ENCODE measurements around the gene LRRC75A. TPM values are rescaled to one million over a fixed set of nuclear protein-coding genes. Genes with fewer than 3 reads are reported as not detected.

Gene LRRC75A
- polyA plus RNA-seq, 1 donor from 2014 or later, result 0.53 TPM

DNA sequence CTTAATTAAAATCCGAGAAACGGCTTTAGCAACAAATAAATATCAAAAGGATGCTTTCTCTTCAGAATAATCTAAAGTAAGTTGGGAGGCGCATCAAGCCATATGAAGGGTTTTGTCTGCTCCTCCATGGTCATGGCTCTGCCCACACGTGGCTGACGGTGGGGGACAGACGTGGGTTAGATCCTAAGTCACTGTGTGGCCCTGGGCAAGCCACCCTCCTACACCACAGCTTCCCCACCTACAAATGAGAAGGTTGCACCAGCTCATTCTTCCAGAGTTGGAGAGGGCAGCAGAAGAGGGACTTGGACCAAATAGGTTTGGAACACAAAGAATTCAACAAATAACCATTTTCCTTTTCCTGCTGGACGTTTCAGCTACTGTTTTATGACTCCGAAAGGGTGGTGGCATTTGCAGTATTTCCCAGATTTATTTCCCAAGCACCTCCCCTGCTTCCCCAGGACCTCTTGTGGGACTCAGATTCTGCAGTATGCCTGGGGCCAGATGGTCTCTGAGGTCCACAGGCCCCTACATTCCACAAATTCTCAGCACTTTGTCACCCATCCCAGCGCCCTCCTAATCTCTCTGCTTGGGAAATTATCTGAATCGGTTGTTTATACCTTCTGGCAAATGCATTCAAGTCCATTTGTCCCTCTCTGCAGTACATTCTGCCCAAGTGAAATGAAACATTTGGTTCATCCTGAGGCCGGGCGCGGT, 17.8 kb downstream of the LRRC75A start:
- Histone ChIP-seq H3K4me2 (ENCODE audit: low read length) (no peak overlapping the region), H3K9me3 (ENCODE audit: low read length) (no peaks in the 10 kb centered on the region), H3K36me3 (ENCODE audit: insufficient read depth, low read length) (no peaks in the 10 kb centered on the region), H3K27me3 (ENCODE audit: insufficient read depth, low read depth, low read length) (no peaks in the 10 kb centered on the region), H2AFZ (ENCODE audit: low read depth, low read length) (no peak overlapping the region), H3K4me3 (ENCODE audit: low read length) (no peak overlapping the region), H3K79me2 (replicated peaks; ENCODE audit: insufficient read depth, low read length) (no peaks in the 10 kb centered on the region), H4K20me1 (ENCODE audit: insufficient read depth) (no peaks in the 10 kb centered on the region), H3K27ac (ENCODE audit: low read length) (no peak overlapping the region), H3K9ac (ENCODE audit: low read length) (no peak overlapping the region), H3K9me2 (ENCODE audit: insufficient read depth, low read length) (no peaks in the 10 kb centered on the region), H3F3A (ENCODE audit: insufficient read depth, low read length, poor library complexity, severe bottlenecking) (no peaks in the 10 kb centered on the region)
- TF ChIP-seq RAD21 (conservative IDR thresholded peaks at IDR 0.05), result no peak
- no peak for TF ChIP-seq EZH2 (IDR thresholded peaks at IDR 0.05; ENCODE audit: borderline replicate concordance, insufficient read depth, low read length, poor library complexity, severe bottlenecking)
- no peak for TF ChIP-seq POLR2AphosphoS5 (IDR thresholded peaks at IDR 0.05)
- TF ChIP-seq EP300 (conservative IDR thresholded peaks at IDR 0.05; ENCODE audit: poor library complexity, severe bottlenecking), result no peak
- TF ChIP-seq, protein P1, sequence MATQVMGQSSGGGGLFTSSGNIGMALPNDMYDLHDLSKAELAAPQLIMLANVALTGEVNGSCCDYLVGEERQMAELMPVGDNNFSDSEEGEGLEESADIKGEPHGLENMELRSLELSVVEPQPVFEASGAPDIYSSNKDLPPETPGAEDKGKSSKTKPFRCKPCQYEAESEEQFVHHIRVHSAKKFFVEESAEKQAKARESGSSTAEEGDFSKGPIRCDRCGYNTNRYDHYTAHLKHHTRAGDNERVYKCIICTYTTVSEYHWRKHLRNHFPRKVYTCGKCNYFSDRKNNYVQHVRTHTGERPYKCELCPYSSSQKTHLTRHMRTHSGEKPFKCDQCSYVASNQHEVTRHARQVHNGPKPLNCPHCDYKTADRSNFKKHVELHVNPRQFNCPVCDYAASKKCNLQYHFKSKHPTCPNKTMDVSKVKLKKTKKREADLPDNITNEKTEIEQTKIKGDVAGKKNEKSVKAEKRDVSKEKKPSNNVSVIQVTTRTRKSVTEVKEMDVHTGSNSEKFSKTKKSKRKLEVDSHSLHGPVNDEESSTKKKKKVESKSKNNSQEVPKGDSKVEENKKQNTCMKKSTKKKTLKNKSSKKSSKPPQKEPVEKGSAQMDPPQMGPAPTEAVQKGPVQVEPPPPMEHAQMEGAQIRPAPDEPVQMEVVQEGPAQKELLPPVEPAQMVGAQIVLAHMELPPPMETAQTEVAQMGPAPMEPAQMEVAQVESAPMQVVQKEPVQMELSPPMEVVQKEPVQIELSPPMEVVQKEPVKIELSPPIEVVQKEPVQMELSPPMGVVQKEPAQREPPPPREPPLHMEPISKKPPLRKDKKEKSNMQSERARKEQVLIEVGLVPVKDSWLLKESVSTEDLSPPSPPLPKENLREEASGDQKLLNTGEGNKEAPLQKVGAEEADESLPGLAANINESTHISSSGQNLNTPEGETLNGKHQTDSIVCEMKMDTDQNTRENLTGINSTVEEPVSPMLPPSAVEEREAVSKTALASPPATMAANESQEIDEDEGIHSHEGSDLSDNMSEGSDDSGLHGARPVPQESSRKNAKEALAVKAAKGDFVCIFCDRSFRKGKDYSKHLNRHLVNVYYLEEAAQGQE (IDR thresholded peaks at IDR 0.05; ENCODE audit: borderline replicate concordance), result no peak
- TF ChIP-seq, protein P2, sequence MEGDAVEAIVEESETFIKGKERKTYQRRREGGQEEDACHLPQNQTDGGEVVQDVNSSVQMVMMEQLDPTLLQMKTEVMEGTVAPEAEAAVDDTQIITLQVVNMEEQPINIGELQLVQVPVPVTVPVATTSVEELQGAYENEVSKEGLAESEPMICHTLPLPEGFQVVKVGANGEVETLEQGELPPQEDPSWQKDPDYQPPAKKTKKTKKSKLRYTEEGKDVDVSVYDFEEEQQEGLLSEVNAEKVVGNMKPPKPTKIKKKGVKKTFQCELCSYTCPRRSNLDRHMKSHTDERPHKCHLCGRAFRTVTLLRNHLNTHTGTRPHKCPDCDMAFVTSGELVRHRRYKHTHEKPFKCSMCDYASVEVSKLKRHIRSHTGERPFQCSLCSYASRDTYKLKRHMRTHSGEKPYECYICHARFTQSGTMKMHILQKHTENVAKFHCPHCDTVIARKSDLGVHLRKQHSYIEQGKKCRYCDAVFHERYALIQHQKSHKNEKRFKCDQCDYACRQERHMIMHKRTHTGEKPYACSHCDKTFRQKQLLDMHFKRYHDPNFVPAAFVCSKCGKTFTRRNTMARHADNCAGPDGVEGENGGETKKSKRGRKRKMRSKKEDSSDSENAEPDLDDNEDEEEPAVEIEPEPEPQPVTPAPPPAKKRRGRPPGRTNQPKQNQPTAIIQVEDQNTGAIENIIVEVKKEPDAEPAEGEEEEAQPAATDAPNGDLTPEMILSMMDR (IDR thresholded peaks at IDR 0.05; ENCODE audit: poor library complexity, severe bottlenecking), result no peak
- no peak for TF ChIP-seq SMC3 (conservative IDR thresholded peaks at IDR 0.05; ENCODE audit: poor library complexity)
- TF ChIP-seq MXI1 (conservative IDR thresholded peaks at IDR 0.05; ENCODE audit: poor library complexity, severe bottlenecking), result no peak
- TF ChIP-seq TAF1 (IDR thresholded peaks at IDR 0.05; ENCODE audit: low read depth), result no peak

DNA sequence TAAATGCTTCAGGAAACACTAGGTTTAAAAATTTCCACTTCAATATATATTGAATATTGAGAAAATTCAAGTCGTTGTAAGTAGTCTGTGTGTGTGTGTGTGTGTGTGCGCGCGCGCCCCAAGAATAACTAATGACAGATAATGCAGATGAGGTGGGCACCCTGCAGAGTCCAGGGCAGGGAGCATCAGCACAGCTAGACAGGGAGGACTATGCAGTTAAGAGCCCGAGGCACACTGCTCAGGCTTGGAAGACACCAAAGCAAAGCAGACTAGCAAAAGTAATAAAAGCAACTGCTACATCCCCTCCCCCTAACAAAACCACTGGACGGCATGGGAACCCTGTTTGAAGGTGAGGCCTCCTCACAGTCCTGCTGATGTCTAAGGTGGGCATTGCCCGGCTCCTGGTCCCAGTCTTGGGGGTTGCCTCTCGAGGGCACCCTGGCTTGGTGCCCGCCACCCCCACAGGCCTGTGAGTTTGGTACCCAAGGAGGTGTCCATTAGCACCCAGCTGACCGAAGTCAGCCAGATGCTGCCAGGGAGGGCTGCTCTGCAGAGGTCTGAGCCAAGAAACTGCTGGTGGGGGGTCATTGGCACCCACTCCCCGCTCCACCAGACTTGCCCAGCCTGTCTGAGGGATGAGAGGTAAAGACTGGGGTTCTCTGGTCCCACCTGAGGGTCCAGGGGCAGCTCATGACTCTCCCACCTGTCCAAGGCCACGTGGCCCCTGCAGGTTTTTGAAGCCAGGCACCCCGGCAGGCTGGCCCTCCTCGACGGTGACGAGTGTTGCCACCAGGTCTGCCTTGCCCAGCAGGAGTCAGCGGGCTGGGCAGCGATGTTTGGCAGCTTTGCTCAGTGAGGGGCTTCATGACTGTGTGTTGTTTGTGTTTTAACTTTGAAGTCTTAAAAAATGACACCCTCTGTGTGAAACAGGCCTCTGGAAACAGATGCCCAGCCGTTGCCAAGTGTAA, 18.7 kb downstream of the LRRC75A start:
- Histone ChIP-seq H3K36me3 (ENCODE audit: insufficient read depth, low read length) (no peaks in the 10 kb centered on the region), H2AFZ (ENCODE audit: low read depth, low read length) (no peak overlapping the region), H3K4me3 (ENCODE audit: low read length) (no peak overlapping the region), H3K79me2 (replicated peaks; ENCODE audit: insufficient read depth, low read length) (no peaks in the 10 kb centered on the region), H3K27ac (ENCODE audit: low read length) (no peak overlapping the region), H3K9me3 (ENCODE audit: low read length) (no peaks in the 10 kb centered on the region), H3F3A (ENCODE audit: insufficient read depth, low read length, poor library complexity, severe bottlenecking) (no peaks in the 10 kb centered on the region), H3K9me2 (ENCODE audit: insufficient read depth, low read length) (no peaks in the 10 kb centered on the region), H4K20me1 (ENCODE audit: insufficient read depth) (no peaks in the 10 kb centered on the region), H3K27me3 (ENCODE audit: insufficient read depth, low read depth, low read length) (no peaks in the 10 kb centered on the region), H3K9ac (ENCODE audit: low read length) (no peak overlapping the region), H3K4me2 (ENCODE audit: low read length) (no peak overlapping the region)
- no peak for TF ChIP-seq EZH2 (IDR thresholded peaks at IDR 0.05; ENCODE audit: borderline replicate concordance, insufficient read depth, low read length, poor library complexity, severe bottlenecking)
- TF ChIP-seq, protein P2 (IDR thresholded peaks at IDR 0.05; ENCODE audit: poor library complexity, severe bottlenecking), result no peak
- TF ChIP-seq, protein P1 (IDR thresholded peaks at IDR 0.05; ENCODE audit: borderline replicate concordance), result no peak
- no peak for TF ChIP-seq RAD21 (conservative IDR thresholded peaks at IDR 0.05)
- TF ChIP-seq EP300 (conservative IDR thresholded peaks at IDR 0.05; ENCODE audit: poor library complexity, severe bottlenecking), result no peak
- no peak for TF ChIP-seq SMC3 (conservative IDR thresholded peaks at IDR 0.05; ENCODE audit: poor library complexity)
- no peak for TF ChIP-seq TAF1 (IDR thresholded peaks at IDR 0.05; ENCODE audit: low read depth)
- no peak for TF ChIP-seq MXI1 (conservative IDR thresholded peaks at IDR 0.05; ENCODE audit: poor library complexity, severe bottlenecking)
- TF ChIP-seq POLR2AphosphoS5 (IDR thresholded peaks at IDR 0.05), result no peak
